CD4-positive, CD25-positive, alpha-beta regulatory T cell (primary cell): ENCODE data around the gene PDE4B. TPM values are rescaled to one million over a fixed set of nuclear protein-coding genes. Genes with fewer than 3 reads are reported as not detected.

Experiments used
- ATAC-seq, 2 donors: fragments of 150-1000 bp; cut with Tn5 transposase; one replicate each; pipeline ENCODE4 v1.10.0; 2021; ENCODE audit warnings: low read depth in 2 of 2, moderate number of reproducible peaks in 2 of 2, moderate library complexity in 1 of 2
- DNase-seq, 3 donors: peaks; one replicate each; pipeline versions ENCODE4 v3.0.0 to v3.0.0-alpha.2; 2012 to 2022; ENCODE audit warnings: mixed read lengths in 1 of 3
- H3K27ac ChIP-seq: one replicate; pipeline ENCODE4 v1.7.0; 2013; ENCODE audit warnings: mild to moderate bottlenecking, low read length; ENCODE audit not compliant: insufficient read depth, poor library complexity, severe bottlenecking
- H3K27me3 ChIP-seq: one replicate; pipeline ENCODE4 v1.7.0; 2013; ENCODE audit warnings: low read length; ENCODE audit not compliant: control insufficient read depth, insufficient read depth
- H3K36me3 ChIP-seq: one replicate; pipeline ENCODE4 v1.7.0; 2013; ENCODE audit warnings: mild to moderate bottlenecking, low read length, moderate library complexity; ENCODE audit not compliant: control insufficient read depth, insufficient read depth
- H3K4me1 ChIP-seq: 2 replicates; pipeline ENCODE4 v1.7.0; 2013; ENCODE audit warnings: mild to moderate bottlenecking, low read length; ENCODE audit not compliant: insufficient read depth, control insufficient read depth, poor library complexity, severe bottlenecking
- H3K4me3 ChIP-seq: one replicate; pipeline ENCODE4 v1.7.0; 2013; ENCODE audit warnings: low read depth, mild to moderate bottlenecking, low read length, moderate library complexity
- H3K9me3 ChIP-seq, 2 experiments: 1 replicate in 1 of 2; 2 replicates in 1 of 2; pipeline ENCODE4 v1.7.0; 2013; ENCODE audit warnings: low read length in 2 of 2, mild to moderate bottlenecking in 1 of 2, moderate library complexity in 1 of 2; ENCODE audit not compliant: control insufficient read depth in 2 of 2
- H3K27ac Mint-ChIP-seq, 3 donors: one replicate each; pipeline ENCODE4 v1.8.0; 2020 to 2022; ENCODE audit warnings: mild to moderate bottlenecking in 3 of 3, mixed read lengths in 3 of 3, moderate library complexity in 2 of 3
- H3K27me3 Mint-ChIP-seq: one replicate; pipeline ENCODE4 v1.8.0; 2022; ENCODE audit warnings: mild to moderate bottlenecking, mixed read lengths
- H3K36me3 Mint-ChIP-seq: one replicate; pipeline ENCODE4 v1.8.0; 2020; ENCODE audit warnings: mixed read lengths
- H3K4me1 Mint-ChIP-seq, 4 donors: one replicate each; pipeline ENCODE4 v1.8.0; 2020 to 2022; ENCODE audit warnings: mixed read lengths in 4 of 4, mild to moderate bottlenecking in 1 of 4
- H3K4me3 Mint-ChIP-seq, 4 donors: one replicate each; pipeline ENCODE4 v1.8.0; 2020 to 2022; ENCODE audit warnings: mild to moderate bottlenecking in 4 of 4, mixed read lengths in 4 of 4, moderate library complexity in 3 of 4
- H3K9me3 Mint-ChIP-seq, 7 donors: one replicate each; pipeline ENCODE4 v1.8.0; 2020 to 2022; ENCODE audit warnings: mixed read lengths in 7 of 7, mild to moderate bottlenecking in 3 of 7, moderate library complexity in 2 of 7
- polyA plus RNA-seq, 4 donors: library from polyadenylated mRNA; unstranded; fragments of 300-500 nt; fragmentation: Illumina TruSeq; gene quantifications; one replicate each; pipeline ENCODE4 v1.2.3, GENCODE V29; 2021
- total RNA-seq: library from RNA; stranded (reverse); gene quantifications from one replicate; pipeline ENCODE4 v1.2.3, GENCODE V29; 2022

Gene PDE4B
- total and polyA plus RNA-seq, 5 donors from 2014 or later: 63.9 to 200 (median 75.4) TPM

DNA sequence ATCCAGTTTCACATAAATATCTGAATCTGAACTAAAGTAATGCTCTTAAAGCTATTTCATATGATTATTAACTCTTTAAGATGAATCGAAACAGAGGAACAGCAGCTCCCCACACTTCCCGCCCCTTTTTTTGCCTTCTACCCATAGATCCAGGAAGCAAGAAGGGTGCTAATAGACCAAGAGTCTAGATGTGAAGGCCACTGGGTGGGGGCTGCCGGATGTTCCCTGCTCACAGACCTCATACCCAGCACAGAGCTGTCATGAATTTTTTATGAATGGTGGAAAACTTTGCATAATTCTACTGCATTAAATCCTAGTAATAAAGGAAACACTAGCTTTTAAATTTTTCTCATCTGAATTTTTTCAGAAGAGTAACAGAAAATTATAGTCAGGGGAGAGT, 457.4 kb downstream of the PDE4B start:
- no peak for DNase-seq
- H3K27ac Mint-ChIP-seq: peak overlapping the region in 2 of 3 donors; percentile 32 to 47
- Histone ChIP-seq H3K27me3 (no peaks in the 10 kb centered on the region), H3K4me3 (no peak overlapping the region), H3K4me1 (peaks cover 28% of the 10 kb centered on the region), H3K27ac (no peak overlapping the region), H3K36me3 (no peaks in the 10 kb centered on the region), H3K9me3 (no peaks in the 10 kb centered on the region)
- no peaks in the 10 kb centered on the region for H3K9me3 Mint-ChIP-seq
- no peak for ATAC-seq
- no peaks in the 10 kb centered on the region for H3K36me3 Mint-ChIP-seq
- peaks cover 7 to 44% (median 35%) of the 10 kb centered on the region in 4 donors for H3K4me1 Mint-ChIP-seq
- no peaks in the 10 kb centered on the region for H3K27me3 Mint-ChIP-seq
- no peak overlapping the region for H3K4me3 Mint-ChIP-seq

DNA sequence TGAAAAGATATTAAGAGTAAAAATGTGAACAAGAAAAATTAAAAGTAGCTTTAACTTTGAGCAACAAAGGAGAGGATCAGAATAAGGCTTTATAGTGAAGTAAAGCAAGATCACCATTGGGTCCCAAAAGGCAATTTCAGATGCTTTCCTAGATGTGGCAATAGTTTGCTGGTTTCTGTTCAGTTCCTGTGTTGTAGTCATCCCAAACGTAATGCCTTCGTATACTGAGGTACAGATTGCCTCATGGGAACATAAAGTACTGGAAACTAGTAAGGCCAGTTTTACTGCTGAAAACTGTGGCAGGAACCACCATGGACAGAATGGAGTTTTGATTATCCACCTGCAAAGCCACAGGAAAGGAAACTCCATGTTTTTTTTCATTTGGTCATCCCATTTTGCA, 457.8 kb downstream of the PDE4B start:
- Mint-ChIP-seq H3K4me3 (no peak overlapping the region), H3K4me1 (peaks cover 7 to 46% (median 34%) of the 10 kb centered on the region in 4 donors), H3K27me3 (no peaks in the 10 kb centered on the region), H3K27ac (peak overlapping the region in 2 of 3 donors; percentile 5 to 47), H3K9me3 (no peaks in the 10 kb centered on the region), H3K36me3 (no peaks in the 10 kb centered on the region)
- DNase-seq: no peak
- Histone ChIP-seq H3K27ac (peak overlapping the region; percentile 19), H3K36me3 (no peaks in the 10 kb centered on the region), H3K27me3 (no peaks in the 10 kb centered on the region), H3K4me3 (no peak overlapping the region), H3K9me3 (no peaks in the 10 kb centered on the region), H3K4me1 (peaks cover 24% of the 10 kb centered on the region)
- no peak for ATAC-seq

DNA sequence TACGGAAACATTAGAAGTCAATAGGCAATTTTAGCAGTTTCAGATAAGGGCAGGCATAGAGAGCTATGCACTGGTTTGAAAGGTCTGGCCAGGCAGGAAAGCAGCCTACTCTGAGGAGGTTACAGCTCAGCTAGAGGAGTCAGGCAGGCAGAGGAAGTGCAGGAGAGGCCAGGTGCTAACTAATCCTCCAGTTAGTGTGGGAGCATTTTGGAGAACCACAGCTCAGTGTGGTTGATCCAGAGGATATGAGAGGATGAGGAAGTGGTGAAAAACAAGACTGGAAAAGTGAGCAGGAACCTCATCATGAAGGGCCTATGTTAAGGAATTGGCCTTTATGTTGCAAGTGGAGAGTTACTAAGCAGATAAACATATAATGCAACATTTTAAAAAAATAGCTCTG, 458.9 kb downstream of the PDE4B start:
- Histone ChIP-seq H3K4me1 (peaks cover 14% of the 10 kb centered on the region), H3K36me3 (no peaks in the 10 kb centered on the region), H3K27ac (no peak overlapping the region), H3K27me3 (no peaks in the 10 kb centered on the region), H3K4me3 (no peak overlapping the region), H3K9me3 (no peaks in the 10 kb centered on the region)
- peak overlapping the region; percentile 2 to 61 (median 46) for H3K27ac Mint-ChIP-seq
- no peaks in the 10 kb centered on the region for H3K9me3 Mint-ChIP-seq
- peak in 1 of 2 donors; percentile 27 for ATAC-seq
- no peaks in the 10 kb centered on the region for H3K36me3 Mint-ChIP-seq
- DNase-seq: peak in 1 of 3 donors; percentile 47
- peaks cover 7 to 41% (median 30%) of the 10 kb centered on the region in 4 donors for H3K4me1 Mint-ChIP-seq
- H3K4me3 Mint-ChIP-seq: no peak overlapping the region
- no peaks in the 10 kb centered on the region for H3K27me3 Mint-ChIP-seq

DNA sequence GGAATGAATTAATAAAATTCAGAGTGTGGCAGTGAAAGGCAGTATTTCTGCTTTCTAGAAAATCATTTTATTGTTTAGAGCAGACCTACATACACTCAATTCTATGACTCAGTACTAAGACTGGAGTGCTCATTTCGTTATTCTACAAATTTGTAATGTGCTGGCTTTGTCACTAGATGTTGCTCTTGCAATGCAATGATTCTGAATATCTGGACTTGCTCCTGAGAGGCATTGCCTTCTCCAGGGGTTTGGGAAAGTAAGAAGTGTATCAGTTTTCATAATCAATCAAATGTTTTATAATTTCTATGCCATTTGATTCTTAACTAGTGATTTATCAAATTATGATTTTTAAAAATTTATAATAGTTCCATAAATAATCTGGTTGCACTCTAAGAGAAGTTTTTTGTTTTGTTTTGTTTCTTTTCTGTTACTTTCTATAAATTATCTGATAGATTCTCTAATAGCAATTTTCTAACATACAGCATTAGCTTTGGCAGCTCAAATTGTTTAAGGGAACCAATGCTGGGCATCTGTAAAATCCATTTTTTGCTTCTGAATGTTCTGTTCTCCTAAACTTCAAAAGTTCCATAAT, 460.7 kb downstream of the PDE4B start:
- H3K27ac Mint-ChIP-seq: no peak overlapping the region
- H3K9me3 ChIP-seq: no peaks in the 10 kb centered on the region
- H3K36me3 ChIP-seq: no peaks in the 10 kb centered on the region
- no peak overlapping the region for H3K4me3 ChIP-seq
- H3K27me3 ChIP-seq: no peaks in the 10 kb centered on the region
- H3K36me3 Mint-ChIP-seq: no peaks in the 10 kb centered on the region
- H3K27me3 Mint-ChIP-seq: no peaks in the 10 kb centered on the region
- H3K4me3 Mint-ChIP-seq: no peak overlapping the region
- ATAC-seq: peak; percentile 78 to 79
- no peaks in the 10 kb centered on the region for H3K4me1 ChIP-seq
- DNase-seq: peak in 2 of 3 donors; percentile 53 to 74
- H3K9me3 Mint-ChIP-seq: no peaks in the 10 kb centered on the region
- no peak overlapping the region for H3K27ac ChIP-seq
- peaks cover 9 to 30% (median 27%) of the 10 kb centered on the region in 4 donors for H3K4me1 Mint-ChIP-seq

GRCh38 chr1:66254785-66255184, 462.1 kb downstream of the PDE4B start:
- H3K4me3 ChIP-seq: no peak overlapping the region
- no peaks in the 10 kb centered on the region for H3K9me3 ChIP-seq
- no peak overlapping the region for H3K4me3 Mint-ChIP-seq
- no peaks in the 10 kb centered on the region for H3K36me3 ChIP-seq
- H3K4me1 Mint-ChIP-seq: peaks cover 12 to 26% (median 23%) of the 10 kb centered on the region in 4 donors
- no peaks in the 10 kb centered on the region for H3K9me3 Mint-ChIP-seq
- no peaks in the 10 kb centered on the region for H3K36me3 Mint-ChIP-seq
- DNase-seq: no peak
- no peak overlapping the region for H3K27ac ChIP-seq
- no peaks in the 10 kb centered on the region for H3K27me3 Mint-ChIP-seq
- peak overlapping the region in 2 of 3 donors; percentile 8 to 73 for H3K27ac Mint-ChIP-seq
- no peaks in the 10 kb centered on the region for H3K4me1 ChIP-seq
- no peaks in the 10 kb centered on the region for H3K27me3 ChIP-seq
- ATAC-seq: no peak

GRCh38 chr1:66256629-66257572, 464.2 kb downstream of the PDE4B start:
- Mint-ChIP-seq H3K4me3 (no peak overlapping the region), H3K9me3 (no peaks in the 10 kb centered on the region), H3K36me3 (no peaks in the 10 kb centered on the region), H3K27me3 (no peaks in the 10 kb centered on the region), H3K4me1 (peaks cover 17 to 32% (median 22%) of the 10 kb centered on the region in 4 donors), H3K27ac (peak overlapping the region in 2 of 3 donors; percentile 7 to 60)
- ATAC-seq: peak in 1 of 2 donors; percentile 29
- Histone ChIP-seq H3K27ac (no peak overlapping the region), H3K36me3 (no peaks in the 10 kb centered on the region), H3K4me3 (no peak overlapping the region), H3K27me3 (no peaks in the 10 kb centered on the region), H3K9me3 (no peaks in the 10 kb centered on the region), H3K4me1 (no peaks in the 10 kb centered on the region)
- no peak for DNase-seq

DNA sequence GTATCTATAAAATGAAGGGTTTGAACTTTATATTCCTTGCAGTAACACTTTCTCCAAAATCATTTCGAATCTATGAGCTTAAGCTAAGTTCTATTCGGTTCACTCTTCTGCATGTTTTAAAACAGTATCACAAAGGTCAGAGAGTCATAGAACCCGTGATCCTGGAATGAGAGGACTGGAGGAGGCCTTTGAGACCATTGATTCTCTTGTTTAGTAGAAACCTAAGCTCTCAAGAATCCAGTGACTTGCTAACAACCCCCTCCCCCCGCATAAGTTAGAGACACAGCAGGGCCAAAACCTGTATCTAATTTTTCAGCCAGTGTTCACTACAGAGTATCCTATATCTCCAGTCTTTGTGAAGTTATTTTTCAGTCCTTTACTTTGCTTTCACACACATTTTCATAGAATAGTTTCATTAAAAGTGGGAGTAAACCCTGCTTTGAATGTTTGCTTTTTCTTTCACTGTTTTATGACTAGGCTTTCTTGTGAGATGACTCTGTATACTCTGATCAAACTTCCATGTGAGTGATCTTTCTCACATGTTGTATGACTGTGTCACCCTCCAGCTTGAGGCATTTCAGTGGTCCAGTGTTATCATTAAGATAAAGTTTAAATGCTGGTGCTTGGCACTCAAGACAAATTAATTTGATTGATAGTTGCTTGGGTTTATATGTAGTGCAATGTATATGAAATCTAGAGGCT, 465.9 kb downstream of the PDE4B start:
- Mint-ChIP-seq H3K4me1 (peaks cover 16 to 33% (median 22%) of the 10 kb centered on the region in 4 donors), H3K4me3 (no peak overlapping the region), H3K36me3 (no peaks in the 10 kb centered on the region), H3K27ac (no peak overlapping the region), H3K27me3 (no peaks in the 10 kb centered on the region), H3K9me3 (no peaks in the 10 kb centered on the region)
- ATAC-seq (no peak), DNase-seq (no peak)
- H3K27ac ChIP-seq: no peak overlapping the region
- H3K9me3 ChIP-seq: no peaks in the 10 kb centered on the region
- H3K4me1 ChIP-seq: no peaks in the 10 kb centered on the region
- H3K27me3 ChIP-seq: no peaks in the 10 kb centered on the region
- no peaks in the 10 kb centered on the region for H3K36me3 ChIP-seq
- H3K4me3 ChIP-seq: no peak overlapping the region
